CD14-positive monocyte (primary cell): ENCODE data around the gene SLC37A1. TPM values are rescaled to one million over a fixed set of nuclear protein-coding genes. Genes with fewer than 3 reads are reported as not detected.

Experiments used
- DNase-seq, 3 donors: peaks; one replicate each; pipeline ENCODE4 v3.0.0-alpha.2; 2011 to 2022
- H2AFZ ChIP-seq: 2 replicates; pipeline ENCODE4 v1.6.0; 2012; ENCODE audit warnings: mild to moderate bottlenecking, low read depth, low read length, inconsistent platforms; ENCODE audit not compliant: insufficient read depth, poor library complexity, severe bottlenecking
- H3K27ac ChIP-seq, 2 donors: 1 replicate in 1 of 2; 2 replicates in 1 of 2; pipeline ENCODE4 v1.5.1; 2012 to 2013; ENCODE audit warnings: low read length in 2 of 2, control low read depth in 1 of 2, inconsistent platforms in 1 of 2, low read depth in 1 of 2, mild to moderate bottlenecking in 1 of 2
- H3K27me3 ChIP-seq, 2 donors: one replicate each; pipeline versions ENCODE4 v1.6.0 to v1.6.1; 2011 to 2013; ENCODE audit warnings: low read length in 2 of 2; ENCODE audit not compliant: control insufficient read depth in 2 of 2, insufficient read depth in 2 of 2
- H3K36me3 ChIP-seq, 2 donors: replicated peaks in 1 of 2; 1 replicate in 1 of 2; 2 replicates in 1 of 2; pipeline versions ENCODE4 v1.5.1 to v1.6.1; 2012 to 2013; ENCODE audit warnings: low read length in 2 of 2, control low read depth in 1 of 2, inconsistent platforms in 1 of 2, mild to moderate bottlenecking in 1 of 2; ENCODE audit not compliant: insufficient read depth in 2 of 2, control insufficient read depth in 1 of 2
- H3K4me1 ChIP-seq, 2 donors: 1 replicate in 1 of 2; 2 replicates in 1 of 2; pipeline versions ENCODE4 v1.5.1 to v1.6.1; 2012 to 2013; ENCODE audit warnings: low read length in 2 of 2, control low read depth in 1 of 2, inconsistent platforms in 1 of 2, mild to moderate bottlenecking in 1 of 2, moderate library complexity in 1 of 2; ENCODE audit not compliant: insufficient read depth in 2 of 2, control insufficient read depth in 1 of 2
- H3K4me2 ChIP-seq: replicated peaks from 2 replicates; pipeline ENCODE3; 2012; ENCODE audit warnings: low read length, moderate library complexity, mild to moderate bottlenecking; ENCODE audit not compliant: poor library complexity, severe bottlenecking; ENCODE audit errors: extremely low read depth
- H3K4me3 ChIP-seq, 3 experiments: fragments of 200-600 bp in 1 of 3; sonication (generic) in 1 of 3; replicated peaks in 1 of 3; 1 replicate in 2 of 3; 2 replicates in 1 of 3; pipeline ENCODE4 v1.5.1; 2011 to 2013; ENCODE audit warnings: low read length in 3 of 3, mild to moderate bottlenecking in 3 of 3, control low read depth in 2 of 3, low read depth in 2 of 3, inconsistent platforms in 1 of 3, moderate library complexity in 1 of 3
- H3K79me2 ChIP-seq: 2 replicates; pipeline ENCODE4 v1.6.0; 2012; ENCODE audit warnings: mild to moderate bottlenecking, control low read depth, inconsistent platforms, low read length, moderate library complexity; ENCODE audit not compliant: insufficient read depth
- H3K9ac ChIP-seq: 2 replicates; pipeline ENCODE4 v1.6.0; 2017; ENCODE audit warnings: low read length, mild to moderate bottlenecking; ENCODE audit not compliant: insufficient read depth, poor library complexity, severe bottlenecking
- H3K9me3 ChIP-seq, 2 donors: replicated peaks in 1 of 2; 1 replicate in 1 of 2; 2 replicates in 1 of 2; pipeline versions ENCODE4 v1.5.1 to v1.6.1; 2012 to 2013; ENCODE audit warnings: low read length in 2 of 2, control low read depth in 1 of 2; ENCODE audit not compliant: control insufficient read depth in 1 of 2, insufficient read depth in 1 of 2
- H4K20me1 ChIP-seq: 2 replicates; pipeline ENCODE4 v1.6.0; 2012; ENCODE audit warnings: mild to moderate bottlenecking, low read length, control low read depth, moderate library complexity; ENCODE audit not compliant: insufficient read depth
- H3K27ac Mint-ChIP-seq, 7 donors: one replicate each; pipeline ENCODE4 v1.8.0; 2020; ENCODE audit warnings: mild to moderate bottlenecking in 7 of 7, mixed read lengths in 7 of 7, moderate library complexity in 6 of 7, inconsistent platforms in 2 of 7
- H3K27me3 Mint-ChIP-seq, 3 donors: one replicate each; pipeline ENCODE4 v1.8.0; 2021 to 2022; ENCODE audit warnings: low read depth in 3 of 3, mild to moderate bottlenecking in 3 of 3, mixed read lengths in 3 of 3, moderate library complexity in 3 of 3, inconsistent platforms in 1 of 3
- H3K36me3 Mint-ChIP-seq, 2 donors: one replicate each; pipeline ENCODE4 v1.8.0; 2020; ENCODE audit warnings: mixed read lengths in 2 of 2, inconsistent platforms in 1 of 2, mild to moderate bottlenecking in 1 of 2
- H3K4me1 Mint-ChIP-seq: one replicate; pipeline ENCODE4 v1.8.0; 2020; ENCODE audit warnings: mild to moderate bottlenecking, mixed read lengths
- H3K4me3 Mint-ChIP-seq, 2 donors: one replicate each; pipeline ENCODE4 v1.8.0; 2020; ENCODE audit warnings: mild to moderate bottlenecking in 2 of 2, mixed read lengths in 2 of 2, moderate library complexity in 1 of 2
- H3K9me3 Mint-ChIP-seq, 7 donors: one replicate each; pipeline ENCODE4 v1.8.0; 2020 to 2022; ENCODE audit warnings: mixed read lengths in 7 of 7, mild to moderate bottlenecking in 6 of 7, moderate library complexity in 6 of 7, inconsistent platforms in 2 of 7
- CTCF ChIP-seq: fragments of 200-600 bp; IDR thresholded peaks from one replicate; pipeline ENCODE4 v1.8.0; 2022; ENCODE audit warnings: antibody characterized with exemption, mild to moderate bottlenecking
- WGBS: methylation state at CpG from one replicate; pipeline ENCODE4 v1.1.5; 2013; ENCODE audit warnings: missing lambda C conversion rate; ENCODE audit not compliant: insufficient coverage; 5-methylcytosine and 5-hydroxymethylcytosine counted together
- intact Hi-C, 2 donors: fragments of 100-400 bp; cut with micrococcal nuclease; formaldehyde crosslinking; loops; one replicate each; pipeline versions ENCODE4 v1.15.0 to v1.15.1; 2023
- polyA plus RNA-seq, 3 donors: library from polyadenylated mRNA; depleted of rRNA in 1 of 3; unstranded in 2 of 3; stranded (reverse) in 1 of 3; fragments of 300-500 nt in 2 of 3; fragments of >200 nt in 1 of 3; fragmentation: Illumina TruSeq in 2 of 3; gene quantifications; 1 replicate in 2 of 3; 2 replicates in 1 of 3; pipeline ENCODE4 v1.2.3, GENCODE V29; 2012 to 2021

The SLC37A1 gene
- polyA plus RNA-seq, 3 donors = 2.7 to 12.4 (median 4.3) TPM

DNA sequence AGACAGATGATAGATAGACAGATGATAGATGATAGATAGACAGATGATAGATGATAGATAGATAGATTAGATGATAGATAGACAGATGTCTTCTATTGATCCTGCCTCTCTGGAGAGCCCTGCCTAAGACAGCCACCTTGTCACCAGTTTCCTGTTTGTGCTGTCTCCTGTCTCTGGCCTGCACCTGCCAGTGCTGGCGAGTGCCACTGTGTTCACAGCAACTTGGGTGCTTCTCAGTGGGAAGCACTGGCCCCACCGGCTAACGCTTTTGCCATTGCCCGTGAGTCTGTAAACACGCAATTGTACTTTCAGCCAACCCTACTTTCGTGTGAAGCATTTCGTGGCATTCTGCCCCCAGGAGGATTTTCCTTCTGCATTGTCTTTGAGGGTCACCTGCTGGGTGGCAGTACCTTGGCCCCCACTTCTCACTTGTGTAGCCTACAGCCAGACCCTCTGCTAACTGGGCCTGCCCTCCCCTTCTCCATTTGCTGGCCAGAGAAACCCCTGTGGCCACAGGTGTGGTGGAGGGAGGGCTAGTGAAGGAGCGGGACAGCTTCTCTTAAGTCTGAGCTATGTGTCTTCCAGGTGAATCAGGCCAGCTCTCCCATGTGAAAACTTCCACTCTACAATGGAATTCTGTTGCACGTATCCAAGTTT lies 116.4 kb downstream of the SLC37A1 start:
- no peak overlapping the region for H3K4me3 ChIP-seq
- no peak for DNase-seq
- H3K27ac ChIP-seq = no peak overlapping the region
- no peaks in the 10 kb centered on the region for H4K20me1 ChIP-seq
- H3K79me2 ChIP-seq = no peaks in the 10 kb centered on the region
- Mint-ChIP-seq H3K9me3 (no peaks in the 10 kb centered on the region), H3K27me3 (peaks cover 4 to 7% (median 5%) of the 10 kb centered on the region in 3 donors), H3K4me1 (no peaks in the 10 kb centered on the region), H3K4me3 (no peak overlapping the region), H3K27ac (no peak overlapping the region), H3K36me3 (no peaks in the 10 kb centered on the region)
- H2AFZ ChIP-seq = no peak overlapping the region
- WGBS = 90% methylated on average over 8 of the region's 9 CpGs
- H3K9me3 ChIP-seq = no peaks in the 10 kb centered on the region
- intact Hi-C loops = no loop called here
- H3K9ac ChIP-seq = no peak overlapping the region
- TF ChIP-seq CTCF = no peak
- no peaks in the 10 kb centered on the region for H3K27me3 ChIP-seq
- no peaks in the 10 kb centered on the region for H3K36me3 ChIP-seq
- no peak overlapping the region for H3K4me2 ChIP-seq
- no peaks in the 10 kb centered on the region for H3K4me1 ChIP-seq

DNA sequence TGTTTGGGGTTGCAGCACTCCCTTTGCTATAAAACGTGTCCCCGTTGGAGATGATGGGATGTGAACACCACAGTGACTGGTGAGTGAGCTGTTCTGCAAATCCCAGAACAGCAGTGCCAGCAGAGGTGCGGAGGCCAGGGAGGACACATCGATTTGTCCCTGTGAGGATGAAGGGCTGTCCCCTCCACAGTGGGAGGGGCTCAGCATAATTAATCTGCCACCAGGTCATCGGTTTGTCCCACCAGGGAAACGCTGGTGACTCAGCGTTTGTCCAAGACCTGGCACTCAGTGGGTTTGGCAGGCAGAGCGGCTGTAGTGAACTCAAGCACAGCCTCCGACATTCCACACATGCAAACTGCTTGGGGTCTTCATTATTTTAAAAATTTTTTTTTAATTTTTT lies 117.0 kb downstream of the SLC37A1 start:
- Histone ChIP-seq H3K4me3 (no peak overlapping the region), H3K9me3 (no peaks in the 10 kb centered on the region), H3K4me2 (no peak overlapping the region), H3K4me1 (no peaks in the 10 kb centered on the region), H4K20me1 (no peaks in the 10 kb centered on the region), H3K27ac (no peak overlapping the region), H2AFZ (no peak overlapping the region), H3K36me3 (no peaks in the 10 kb centered on the region), H3K27me3 (no peaks in the 10 kb centered on the region), H3K9ac (no peak overlapping the region), H3K79me2 (no peaks in the 10 kb centered on the region)
- no peak for TF ChIP-seq CTCF
- Mint-ChIP-seq H3K4me1 (no peaks in the 10 kb centered on the region), H3K27me3 (peaks cover 2 to 4% (median 4%) of the 10 kb centered on the region in 3 donors), H3K4me3 (no peak overlapping the region), H3K9me3 (no peaks in the 10 kb centered on the region), H3K27ac (no peak overlapping the region), H3K36me3 (no peaks in the 10 kb centered on the region)
- no peak for DNase-seq
- intact Hi-C loops = no loop called here
- WGBS = 60% methylated on average over 7 of the region's 9 CpGs

Other genes starting within 250 kb of the SLC37A1 start
- gene TFF3, start 198.4 kb upstream of the SLC37A1 start, polyA plus RNA-seq = under 1 TPM in 1 of 3 donors, not detected in 2; 0.07 TPM
- not detected for gene TFF2, start 162.9 kb upstream of the SLC37A1 start, polyA plus RNA-seq
- gene TFF1, start 147.3 kb upstream of the SLC37A1 start, polyA plus RNA-seq = not detected
- under 1 TPM in 1 of 3 donors, not detected in 2; 0.30 TPM for gene TMPRSS3, start 117.8 kb upstream of the SLC37A1 start, polyA plus RNA-seq
- not detected for gene UBASH3A, start 110.0 kb upstream of the SLC37A1 start, polyA plus RNA-seq
- under 1 TPM in 1 of 3 donors, not detected in 2; 0.03 TPM for gene RSPH1, start 17.6 kb upstream of the SLC37A1 start, polyA plus RNA-seq
- gene PDE9A, start 139.8 kb downstream of the SLC37A1 start, polyA plus RNA-seq = under 1 TPM in 2 of 3 donors, not detected in 1; 0.05 to 0.52 TPM